Upper lobe of right lung (tissue), 1 donor: ENCODE data around the gene ABHD17A. TPM values are rescaled to one million over a fixed set of nuclear protein-coding genes. Genes with fewer than 3 reads are reported as not detected.

Experiments
- ATAC-seq: fragments of 200-7000 bp; cut with Tn5 transposase; one replicate; pipeline ENCODE4 v1.9.1; 2020; ENCODE audit warnings: mild to moderate bottlenecking, moderate library complexity
- DNase-seq: peaks from one replicate; pipeline ENCODE4 v3.0.0-alpha.2; 2020
- H3K27ac ChIP-seq: fragments of 200-600 bp; one replicate; pipeline ENCODE4 v1.8.0; 2022
- H3K27me3 ChIP-seq: fragments of 200-600 bp; one replicate; pipeline ENCODE4 v1.8.0; 2022; ENCODE audit warnings: mild to moderate bottlenecking
- H3K36me3 ChIP-seq: fragments of 200-600 bp; one replicate; pipeline ENCODE4 v1.8.0; 2022
- H3K4me1 ChIP-seq: fragments of 200-600 bp; one replicate; pipeline ENCODE4 v1.8.0; 2022
- H3K4me3 ChIP-seq: fragments of 200-600 bp; one replicate; pipeline ENCODE4 v1.8.0; 2022; ENCODE audit warnings: mild to moderate bottlenecking
- H3K9me3 ChIP-seq: fragments of 200-600 bp; one replicate; pipeline ENCODE4 v1.8.0; 2022
- intact Hi-C: fragments of 100-400 bp; cut with DNase I; formaldehyde crosslinking; loops from one replicate; pipeline ENCODE4 v1.11.0; 2022
- total RNA-seq: library from RNA; stranded (reverse); fragmentation: NEBNext Ultra II Directional; extraction: Animal tissue kit (Norgen Biotek cat#: 25700); gene quantifications from one replicate; pipeline ENCODE4 v1.2.1, GENCODE V29; 2021
- TF ChIP-seq, protein P1 (sequence below): fragments of 200-600 bp; IDR thresholded peaks from one replicate; pipeline ENCODE4 v1.8.0; 2022; ENCODE audit warnings: antibody characterized with exemption
- donor health status: DM: no; HTN: yes; CAD: no; lungs with severe emphysema.

ABHD17A gene
- total RNA-seq, 1 donor from 2014 or later = 76.1 TPM

DNA sequence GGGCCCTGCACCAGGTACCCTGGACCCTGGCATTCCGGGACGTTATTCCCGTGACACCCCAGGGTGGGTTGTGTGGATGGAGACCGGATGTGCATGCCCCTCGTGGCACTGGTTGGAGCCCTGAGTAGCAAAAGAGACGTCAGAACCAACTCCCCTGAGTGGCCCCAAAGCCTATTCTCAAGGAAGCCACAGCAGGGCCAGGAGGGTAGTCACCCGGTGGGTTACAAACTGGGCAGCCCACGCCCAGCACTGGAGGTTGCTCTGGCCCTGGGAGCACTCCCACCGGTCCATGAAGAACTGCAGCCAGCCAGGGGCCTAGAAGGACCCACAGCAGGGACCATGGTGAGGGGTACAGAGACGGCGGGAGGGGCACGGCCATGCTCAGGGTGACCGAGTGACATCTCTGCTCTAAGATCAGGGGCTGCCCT, 29.5 kb downstream of the ABHD17A start:
- intact Hi-C loops = no loop called here
- H3K27ac ChIP-seq = peak overlapping the region; percentile 94
- TF ChIP-seq, protein P1, sequence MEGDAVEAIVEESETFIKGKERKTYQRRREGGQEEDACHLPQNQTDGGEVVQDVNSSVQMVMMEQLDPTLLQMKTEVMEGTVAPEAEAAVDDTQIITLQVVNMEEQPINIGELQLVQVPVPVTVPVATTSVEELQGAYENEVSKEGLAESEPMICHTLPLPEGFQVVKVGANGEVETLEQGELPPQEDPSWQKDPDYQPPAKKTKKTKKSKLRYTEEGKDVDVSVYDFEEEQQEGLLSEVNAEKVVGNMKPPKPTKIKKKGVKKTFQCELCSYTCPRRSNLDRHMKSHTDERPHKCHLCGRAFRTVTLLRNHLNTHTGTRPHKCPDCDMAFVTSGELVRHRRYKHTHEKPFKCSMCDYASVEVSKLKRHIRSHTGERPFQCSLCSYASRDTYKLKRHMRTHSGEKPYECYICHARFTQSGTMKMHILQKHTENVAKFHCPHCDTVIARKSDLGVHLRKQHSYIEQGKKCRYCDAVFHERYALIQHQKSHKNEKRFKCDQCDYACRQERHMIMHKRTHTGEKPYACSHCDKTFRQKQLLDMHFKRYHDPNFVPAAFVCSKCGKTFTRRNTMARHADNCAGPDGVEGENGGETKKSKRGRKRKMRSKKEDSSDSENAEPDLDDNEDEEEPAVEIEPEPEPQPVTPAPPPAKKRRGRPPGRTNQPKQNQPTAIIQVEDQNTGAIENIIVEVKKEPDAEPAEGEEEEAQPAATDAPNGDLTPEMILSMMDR = no peak
- H3K9me3 ChIP-seq = no peaks in the 10 kb centered on the region
- DNase-seq (no peak), ATAC-seq (no peak)
- H3K4me1 ChIP-seq = peaks cover 79% of the 10 kb centered on the region
- no peaks in the 10 kb centered on the region for H3K27me3 ChIP-seq
- no peaks in the 10 kb centered on the region for H3K36me3 ChIP-seq
- peak overlapping the region; percentile 51 for H3K4me3 ChIP-seq

DNA sequence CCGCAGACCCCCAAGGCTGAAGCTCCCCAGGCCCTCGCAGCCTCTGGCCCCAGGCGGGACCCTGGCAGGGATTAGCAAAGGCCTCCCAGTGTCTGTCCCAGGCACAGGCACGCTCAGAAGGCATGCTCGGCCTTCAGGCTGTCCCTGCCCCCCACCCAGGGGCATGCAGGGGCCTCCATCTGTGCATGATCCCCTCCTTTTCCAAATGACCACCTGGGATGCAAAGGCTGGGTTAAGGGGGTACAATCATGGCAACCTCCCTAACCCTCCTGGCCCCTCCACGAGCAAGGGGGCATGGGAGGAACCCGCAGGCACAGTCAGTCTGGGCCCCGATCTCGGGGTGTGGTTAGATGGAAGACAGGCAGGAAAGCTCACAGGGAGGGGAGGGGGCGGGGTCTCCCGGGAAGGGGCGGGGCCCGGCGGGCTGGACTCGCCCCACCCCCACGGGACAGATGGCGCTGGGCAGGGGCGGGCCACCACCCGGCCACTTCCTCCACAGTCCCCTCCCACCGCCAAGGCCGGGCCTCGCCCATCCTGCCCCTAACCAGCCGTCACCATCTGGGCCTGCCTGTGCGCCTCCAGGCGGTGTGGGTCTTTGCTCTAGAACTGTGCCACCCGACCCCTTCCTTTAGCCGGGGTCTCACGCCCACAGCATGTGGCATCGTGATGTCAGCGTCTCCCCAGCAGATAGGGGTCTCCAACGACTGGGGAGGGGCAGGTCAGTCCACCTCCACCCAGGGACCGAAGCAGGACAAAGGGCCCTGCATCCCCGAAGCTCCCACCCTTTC, 30.1 kb downstream of the ABHD17A start:
- Histone ChIP-seq H3K9me3 (no peaks in the 10 kb centered on the region), H3K4me1 (peaks cover 73% of the 10 kb centered on the region), H3K36me3 (no peaks in the 10 kb centered on the region), H3K4me3 (peak overlapping the region; percentile 51), H3K27me3 (no peaks in the 10 kb centered on the region), H3K27ac (peak overlapping the region; percentile 94)
- DNase-seq (peak; percentile 94), ATAC-seq (peak; percentile 80)
- intact Hi-C loops = no loop called here
- TF ChIP-seq, protein P1 = no peak

DNA sequence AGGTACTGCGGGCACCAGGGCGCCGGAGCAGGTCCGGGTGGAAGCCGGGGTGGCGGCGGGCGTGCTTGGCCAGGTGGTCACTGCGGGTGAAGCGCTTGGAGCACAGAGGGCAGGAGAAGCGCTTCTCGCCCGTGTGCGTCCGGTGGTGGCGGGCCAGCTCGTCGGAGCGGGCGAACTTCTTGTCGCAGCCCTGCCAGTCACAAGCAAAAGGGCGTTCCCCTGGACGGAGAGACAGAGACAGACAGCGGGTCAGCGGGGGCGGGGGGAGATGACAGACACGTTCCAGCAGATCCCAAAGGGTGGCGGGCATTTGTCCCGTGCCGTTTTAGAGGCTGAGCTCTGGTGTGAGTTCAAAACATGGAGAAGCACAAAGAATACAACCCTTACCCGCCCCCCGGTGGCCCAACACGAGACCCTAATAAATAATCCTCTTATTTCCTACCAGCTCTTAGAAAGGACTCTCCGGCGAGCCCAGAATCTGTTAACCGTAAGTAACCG, 30.7 kb downstream of the ABHD17A start:
- Histone ChIP-seq H3K36me3 (no peaks in the 10 kb centered on the region), H3K27ac (peak overlapping the region; percentile 75), H3K4me1 (peaks cover 69% of the 10 kb centered on the region), H3K9me3 (no peaks in the 10 kb centered on the region), H3K4me3 (peak overlapping the region; percentile 51), H3K27me3 (no peaks in the 10 kb centered on the region)
- ATAC-seq (no peak), DNase-seq (peak; percentile 76)
- intact Hi-C loops = no loop called here
- TF ChIP-seq, protein P1 = no peak

DNA sequence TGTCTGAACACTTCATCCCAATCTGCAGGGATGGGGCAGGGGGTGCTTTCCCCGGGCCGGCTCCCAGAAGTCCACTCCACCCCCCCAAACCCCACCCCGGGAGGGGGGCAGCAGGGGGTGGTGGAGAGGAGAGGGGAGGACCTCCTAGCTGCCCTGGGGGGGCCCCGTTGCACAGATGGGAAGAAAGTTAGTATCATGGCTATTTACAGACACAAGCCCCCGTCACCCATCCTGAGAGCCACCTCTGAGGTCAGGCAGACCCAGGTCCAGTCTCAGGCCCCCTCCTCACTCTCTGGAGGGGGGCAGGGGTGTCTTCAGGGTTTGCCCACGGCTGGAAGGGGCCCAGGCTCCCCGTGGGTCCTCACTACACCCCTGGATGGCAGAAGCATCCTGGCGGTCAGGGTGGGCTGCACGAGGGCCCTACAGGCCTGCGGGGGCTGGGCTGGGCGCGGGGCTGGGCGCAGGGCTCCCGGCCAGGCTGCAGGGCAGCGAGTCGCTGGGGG, 31.2 kb downstream of the ABHD17A start:
- ATAC-seq (no peak), DNase-seq (no peak)
- H3K4me3 ChIP-seq = no peak overlapping the region
- H3K27me3 ChIP-seq = no peaks in the 10 kb centered on the region
- H3K36me3 ChIP-seq = no peaks in the 10 kb centered on the region
- no peak overlapping the region for H3K27ac ChIP-seq
- TF ChIP-seq, protein P1 = no peak
- intact Hi-C loops = no loop called here
- H3K9me3 ChIP-seq = no peaks in the 10 kb centered on the region
- H3K4me1 ChIP-seq = peaks cover 66% of the 10 kb centered on the region

DNA sequence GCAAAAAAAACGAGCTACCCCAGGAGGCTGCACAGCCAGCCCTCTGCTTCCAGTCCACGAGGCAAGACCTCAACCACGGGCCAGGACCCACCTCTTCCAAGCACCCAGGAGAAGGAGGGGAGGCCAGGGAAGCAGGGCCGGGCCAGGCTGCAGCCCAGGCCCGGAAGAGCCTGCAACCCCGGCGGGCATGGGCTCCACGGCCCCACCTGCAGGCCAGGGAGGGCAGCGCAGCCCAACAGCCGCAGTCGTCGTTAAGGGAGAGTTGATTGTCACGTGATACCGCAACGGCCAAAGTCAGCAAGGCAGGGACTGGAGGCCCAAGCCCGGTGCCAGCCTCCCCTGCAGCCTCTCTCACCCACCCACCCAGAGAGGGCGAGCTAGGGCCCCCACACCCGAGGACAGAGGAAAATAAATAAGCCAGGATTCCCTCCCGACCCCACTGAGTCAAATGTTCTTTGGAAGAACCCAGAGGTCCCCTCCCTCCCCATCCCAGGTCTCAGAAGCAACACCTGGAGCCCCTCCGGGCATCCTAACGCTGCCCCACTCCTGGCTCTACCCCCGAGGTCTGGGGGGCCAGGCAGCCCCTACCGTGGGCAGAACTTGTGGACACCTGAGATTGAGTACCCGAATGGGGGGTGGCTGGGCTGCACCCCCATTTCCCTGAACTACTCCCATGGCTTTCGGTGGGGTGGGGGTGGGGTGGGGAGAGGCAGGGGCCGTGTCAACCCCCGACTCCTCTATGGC, 31.8 kb downstream of the ABHD17A start:
- Histone ChIP-seq H3K27ac (no peak overlapping the region), H3K9me3 (no peaks in the 10 kb centered on the region), H3K27me3 (no peaks in the 10 kb centered on the region), H3K4me3 (no peak overlapping the region), H3K36me3 (no peaks in the 10 kb centered on the region), H3K4me1 (peaks cover 62% of the 10 kb centered on the region)
- intact Hi-C loops = no loop called here
- TF ChIP-seq, protein P1 = peak; percentile 90
- peak; percentile 91 for DNase-seq
- peak; percentile 63 for ATAC-seq
